GM18870 (cell line): Measurements from ENCODE around the gene PCDHB7.
"Not testable (repeated sequence)": the region's sequence is repeated elsewhere in the genome, so short reads cannot be mapped to it uniquely, and the experiment has no call there.

Source experiments
- ATAC-seq: cut with Tn5 transposase; IDR thresholded peaks from one replicate; pipeline ENCODE4 v1.9.1; 2021; ENCODE audit warnings: moderate library complexity; ENCODE audit not compliant: unreplicated experiment

Gene PCDHB7

DNA sequence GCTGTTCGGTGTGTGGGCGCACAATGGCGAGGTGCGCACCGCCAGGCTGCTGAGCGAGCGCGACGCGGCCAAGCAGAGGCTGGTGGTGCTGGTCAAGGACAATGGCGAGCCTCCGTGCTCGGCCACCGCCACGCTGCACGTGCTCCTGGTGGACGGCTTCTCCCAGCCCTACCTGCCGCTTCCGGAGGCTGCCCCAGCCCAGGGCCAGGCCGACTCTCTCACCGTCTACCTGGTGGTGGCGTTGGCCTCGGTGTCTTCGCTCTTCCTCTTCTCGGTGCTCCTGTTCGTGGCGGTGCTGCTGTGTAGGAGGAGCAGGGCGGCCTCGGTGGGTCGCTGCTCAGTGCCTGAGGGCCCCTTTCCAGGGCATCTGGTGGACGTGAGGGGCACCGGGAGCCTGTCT is 7.4 kb downstream of the PCDHB7 start:
- not testable (repeated sequence) for ATAC-seq

DNA sequence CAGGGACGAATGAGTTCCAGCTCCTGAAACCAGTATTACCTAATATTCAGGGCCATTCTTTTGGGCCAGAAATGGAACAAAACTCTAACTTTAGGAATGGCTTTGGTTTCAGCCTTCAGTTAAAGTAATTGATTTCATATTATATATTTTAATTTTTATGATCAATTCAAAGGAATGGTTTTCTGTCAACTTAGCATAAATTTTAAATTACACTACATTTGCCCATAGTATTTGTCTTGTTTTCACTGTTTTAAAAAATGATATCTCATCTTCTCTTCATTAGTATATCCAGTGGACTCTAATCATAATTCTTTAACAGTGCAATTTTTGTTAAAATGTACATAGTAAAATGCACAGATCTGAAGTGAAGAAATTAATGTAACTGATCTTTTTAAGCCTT is 7.9 kb downstream of the PCDHB7 start:
- no peak for ATAC-seq

DNA sequence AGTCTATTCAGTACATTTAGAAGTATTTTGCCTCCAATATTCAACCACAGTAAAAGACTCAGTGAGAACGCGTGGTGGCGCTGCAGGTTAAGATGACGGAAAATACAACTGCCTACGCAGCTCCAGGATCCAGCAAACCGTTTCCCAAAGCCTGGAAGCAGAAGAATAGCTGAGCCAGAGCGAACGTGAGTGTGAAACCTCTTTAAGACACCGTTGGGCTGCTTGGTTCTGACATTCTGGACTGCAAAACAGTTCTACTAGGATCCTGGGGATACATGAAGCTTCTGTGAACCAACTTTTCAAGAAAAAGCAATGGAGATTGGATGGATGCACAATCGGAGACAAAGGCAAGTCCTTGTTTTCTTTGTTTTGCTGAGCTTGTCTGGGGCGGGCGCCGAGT is 9.8 kb downstream of the PCDHB7 start, which contains the start of gene PCDHB16:
PCDHB16 (plus strand) TSS at position 140 of the 400 bp plus-strand sequence; CDS start at position 313, 173 bp downstream.
- no peak for ATAC-seq

DNA sequence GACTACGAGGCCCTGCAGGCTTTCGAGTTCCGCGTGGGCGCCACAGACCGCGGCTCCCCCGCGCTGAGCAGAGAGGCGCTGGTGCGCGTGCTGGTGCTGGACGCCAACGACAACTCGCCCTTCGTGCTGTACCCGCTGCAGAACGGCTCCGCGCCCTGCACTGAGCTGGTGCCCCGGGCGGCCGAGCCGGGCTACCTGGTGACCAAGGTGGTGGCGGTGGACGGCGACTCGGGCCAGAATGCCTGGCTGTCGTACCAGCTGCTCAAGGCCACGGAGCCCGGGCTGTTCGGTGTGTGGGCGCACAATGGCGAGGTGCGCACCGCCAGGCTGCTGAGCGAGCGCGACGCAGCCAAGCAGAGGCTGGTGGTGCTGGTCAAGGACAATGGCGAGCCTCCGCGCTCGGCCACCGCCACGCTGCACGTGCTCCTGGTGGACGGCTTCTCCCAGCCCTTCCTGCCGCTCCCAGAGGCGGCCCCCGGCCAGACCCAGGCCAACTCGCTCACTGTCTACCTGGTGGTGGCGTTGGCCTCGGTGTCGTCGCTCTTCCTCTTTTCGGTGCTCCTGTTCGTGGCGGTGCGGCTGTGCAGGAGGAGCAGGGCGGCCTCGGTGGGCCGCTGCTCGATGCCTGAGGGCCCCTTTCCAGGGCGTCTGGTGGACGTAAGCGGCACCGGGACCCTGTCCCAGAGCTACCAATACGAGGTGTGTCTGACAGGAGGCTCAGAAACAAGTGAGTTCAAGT is 11.8 kb downstream of the PCDHB7 start:
- ATAC-seq: not testable (repeated sequence)

DNA sequence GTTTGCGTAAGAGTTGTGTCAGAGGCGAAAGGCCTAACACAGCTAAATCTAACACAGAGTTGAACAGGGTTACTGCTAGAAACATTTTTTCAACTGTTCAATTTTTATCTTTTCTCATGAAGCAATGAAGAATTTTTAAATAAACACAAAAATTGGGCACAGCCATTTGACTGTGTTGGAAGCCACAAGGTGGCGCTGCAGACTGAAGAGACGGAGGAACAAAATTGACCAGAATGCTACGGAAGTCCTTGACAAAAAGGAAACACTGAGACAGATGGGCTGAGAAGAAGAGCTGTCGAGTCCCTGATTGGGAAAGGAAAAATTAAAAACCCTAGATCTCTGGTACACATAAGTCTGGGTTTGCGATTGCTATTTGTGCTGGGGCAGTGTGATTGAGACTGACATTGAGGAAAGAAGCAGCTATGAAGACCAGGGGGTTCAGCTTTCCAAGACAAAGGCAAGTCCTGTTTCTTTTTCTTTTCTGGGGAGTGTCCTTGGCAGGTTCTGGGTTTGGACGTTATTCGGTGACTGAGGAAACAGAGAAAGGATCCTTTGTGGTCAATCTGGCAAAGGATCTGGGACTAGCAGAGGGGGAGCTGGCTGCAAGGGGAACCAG is 14.6 kb downstream of the PCDHB7 start, which contains the start of gene PCDHB9:
PCDHB9 (plus strand) TSS at position 265 of the 616 bp plus-strand sequence; CDS start at position 423, 158 bp downstream.
- ATAC-seq: no peak

DNA sequence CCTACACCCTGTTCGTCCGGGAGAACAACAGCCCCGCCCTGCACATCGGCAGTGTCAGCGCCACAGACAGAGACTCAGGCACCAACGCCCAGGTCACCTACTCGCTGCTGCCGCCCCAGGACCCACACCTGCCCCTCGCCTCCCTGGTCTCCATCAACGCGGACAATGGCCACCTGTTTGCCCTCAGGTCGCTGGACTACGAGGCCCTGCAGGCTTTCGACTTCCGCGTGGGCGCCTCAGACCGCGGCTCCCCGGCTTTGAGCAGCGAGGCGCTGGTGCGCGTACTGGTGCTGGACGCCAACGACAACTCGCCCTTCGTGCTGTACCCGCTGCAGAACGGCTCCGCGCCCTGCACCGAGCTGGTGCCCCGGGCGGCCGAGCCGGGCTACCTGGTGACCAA is 16.2 kb downstream of the PCDHB7 start:
- ATAC-seq: not testable (repeated sequence)

DNA sequence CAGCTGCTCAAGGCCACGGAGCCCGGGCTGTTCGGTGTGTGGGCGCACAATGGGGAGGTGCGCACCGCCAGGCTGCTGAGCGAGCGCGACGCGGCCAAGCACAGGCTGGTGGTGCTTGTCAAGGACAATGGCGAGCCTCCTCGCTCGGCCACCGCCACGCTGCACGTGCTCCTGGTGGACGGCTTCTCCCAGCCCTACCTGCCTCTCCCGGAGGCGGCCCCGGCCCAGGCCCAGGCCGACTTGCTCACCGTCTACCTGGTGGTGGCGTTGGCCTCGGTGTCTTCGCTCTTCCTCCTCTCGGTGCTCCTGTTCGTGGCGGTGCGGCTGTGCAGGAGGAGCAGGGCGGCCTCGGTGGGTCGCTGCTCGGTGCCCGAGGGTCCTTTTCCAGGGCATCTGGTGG is 16.7 kb downstream of the PCDHB7 start:
- not testable (repeated sequence) for ATAC-seq

DNA sequence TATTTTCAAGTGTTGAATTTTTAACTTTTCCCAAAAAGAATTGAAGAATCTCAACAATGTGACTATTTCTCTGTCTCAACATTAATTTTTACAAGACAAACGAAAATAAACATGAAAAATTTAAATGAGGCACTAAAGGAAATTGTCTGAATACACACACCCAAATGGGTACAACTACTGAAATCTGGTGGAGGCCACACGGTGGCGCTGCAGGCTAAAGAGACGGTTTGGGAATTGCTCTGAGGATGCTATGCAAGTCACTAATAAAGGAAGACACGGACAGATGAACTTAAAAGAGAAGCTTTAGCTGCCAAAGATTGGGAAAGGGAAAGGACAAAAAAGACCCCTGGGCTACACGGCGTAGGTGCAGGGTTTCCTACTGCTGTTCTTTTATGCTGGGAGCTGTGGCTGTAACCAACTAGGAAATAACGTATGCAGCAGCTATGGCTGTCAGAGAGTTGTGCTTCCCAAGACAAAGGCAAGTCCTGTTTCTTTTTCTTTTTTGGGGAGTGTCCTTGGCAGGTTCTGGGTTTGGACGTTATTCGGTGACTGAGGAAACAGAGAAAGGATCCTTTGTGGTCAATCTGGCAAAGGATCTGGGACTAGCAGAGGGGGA is 19.8 kb downstream of the PCDHB7 start, which contains the start of gene PCDHB10:
PCDHB10 (plus strand) TSS at position 244 of the 616 bp plus-strand sequence; CDS start at position 444, 200 bp downstream.
- ATAC-seq: no peak

DNA sequence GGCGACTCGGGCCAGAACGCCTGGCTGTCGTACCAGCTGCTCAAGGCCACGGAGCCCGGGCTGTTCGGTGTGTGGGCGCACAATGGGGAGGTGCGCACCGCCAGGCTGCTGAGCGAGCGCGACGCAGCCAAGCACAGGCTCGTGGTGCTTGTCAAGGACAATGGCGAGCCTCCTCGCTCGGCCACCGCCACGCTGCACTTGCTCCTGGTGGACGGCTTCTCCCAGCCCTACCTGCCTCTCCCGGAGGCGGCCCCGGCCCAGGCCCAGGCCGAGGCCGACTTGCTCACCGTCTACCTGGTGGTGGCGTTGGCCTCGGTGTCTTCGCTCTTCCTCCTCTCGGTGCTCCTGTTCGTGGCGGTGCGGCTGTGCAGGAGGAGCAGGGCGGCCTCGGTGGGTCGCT is 21.9 kb downstream of the PCDHB7 start:
- not testable (repeated sequence) for ATAC-seq

DNA sequence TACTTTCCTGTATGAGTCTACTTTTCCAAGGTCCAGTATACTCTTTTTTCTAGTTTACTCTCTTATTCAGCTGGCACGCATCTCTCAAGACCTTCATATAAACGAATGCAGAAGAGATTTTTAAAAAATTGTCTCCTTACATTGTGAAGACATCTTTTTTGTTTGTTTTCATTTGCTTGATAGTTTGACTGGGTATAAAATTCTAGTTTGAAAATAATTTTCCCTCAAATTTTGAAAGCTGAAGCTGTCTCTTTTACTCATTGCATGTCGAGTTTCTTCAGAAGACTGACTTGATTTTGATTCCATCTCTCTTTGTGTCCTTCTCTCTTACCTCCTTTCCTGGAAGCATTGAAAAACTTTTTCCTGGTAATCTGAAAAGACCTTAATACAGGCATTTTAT is 23.9 kb downstream of the PCDHB7 start:
- no peak for ATAC-seq

DNA sequence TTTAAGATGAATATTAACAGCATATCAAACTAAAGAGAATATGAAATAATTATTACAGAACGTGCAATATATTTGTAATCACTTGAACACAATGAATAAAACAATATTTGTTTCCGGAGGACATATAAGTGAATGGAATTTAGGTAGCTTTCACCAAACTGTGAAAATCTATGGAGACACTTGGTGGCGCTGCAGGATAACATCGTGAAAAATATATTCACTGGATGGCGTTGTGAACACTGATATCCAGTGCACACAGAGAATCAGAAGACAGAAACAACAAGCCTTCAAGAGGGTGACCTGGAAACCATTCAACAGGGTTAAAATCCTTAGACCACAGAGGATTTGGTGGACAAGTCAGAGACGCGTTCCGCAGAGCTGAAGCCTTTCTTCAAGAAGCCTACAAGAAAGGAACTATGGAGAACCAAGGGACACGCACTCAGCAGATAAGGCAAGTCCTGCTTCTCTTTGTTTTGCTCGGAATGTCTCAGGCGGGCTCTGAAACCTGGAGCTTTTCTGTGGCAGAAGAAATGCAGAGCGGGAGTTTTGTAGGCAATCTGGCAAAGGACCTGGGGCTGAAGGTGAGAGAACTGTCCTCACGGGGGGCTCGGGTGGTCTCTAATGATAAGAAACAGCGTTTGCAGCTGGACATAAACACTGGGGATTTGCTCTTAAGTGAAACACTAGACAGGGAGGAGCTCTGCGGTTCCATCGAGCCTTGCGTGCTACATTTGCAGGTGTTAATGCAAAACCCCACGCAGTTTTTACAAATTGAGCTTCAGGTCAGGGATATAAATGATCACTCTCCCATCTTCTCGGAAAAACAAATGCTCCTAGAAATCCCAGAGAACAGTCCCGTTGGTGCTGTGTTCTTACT is 27.2 kb downstream of the PCDHB7 start, which contains the start of gene PCDHB11:
PCDHB11 (plus strand) TSS at position 269 of the 877 bp plus-strand sequence; CDS start at position 417, 148 bp downstream.
- no peak for ATAC-seq

DNA sequence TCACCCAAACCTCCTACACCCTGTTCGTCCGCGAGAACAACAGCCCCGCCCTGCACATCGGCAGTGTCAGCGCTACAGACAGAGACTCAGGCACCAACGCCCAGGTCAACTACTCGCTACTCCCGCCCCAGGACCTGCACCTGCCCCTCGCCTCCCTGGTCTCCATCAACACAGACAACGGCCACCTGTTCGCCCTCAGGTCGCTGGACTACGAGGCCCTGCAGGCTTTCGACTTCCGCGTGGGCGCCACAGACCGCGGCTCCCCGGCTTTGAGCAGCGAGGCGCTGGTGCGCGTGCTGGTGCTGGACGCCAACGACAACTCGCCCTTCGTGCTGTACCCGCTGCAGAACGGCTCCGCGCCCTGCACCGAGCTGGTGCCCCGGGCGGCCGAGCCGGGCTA is 28.7 kb downstream of the PCDHB7 start:
- not testable (repeated sequence) for ATAC-seq

DNA sequence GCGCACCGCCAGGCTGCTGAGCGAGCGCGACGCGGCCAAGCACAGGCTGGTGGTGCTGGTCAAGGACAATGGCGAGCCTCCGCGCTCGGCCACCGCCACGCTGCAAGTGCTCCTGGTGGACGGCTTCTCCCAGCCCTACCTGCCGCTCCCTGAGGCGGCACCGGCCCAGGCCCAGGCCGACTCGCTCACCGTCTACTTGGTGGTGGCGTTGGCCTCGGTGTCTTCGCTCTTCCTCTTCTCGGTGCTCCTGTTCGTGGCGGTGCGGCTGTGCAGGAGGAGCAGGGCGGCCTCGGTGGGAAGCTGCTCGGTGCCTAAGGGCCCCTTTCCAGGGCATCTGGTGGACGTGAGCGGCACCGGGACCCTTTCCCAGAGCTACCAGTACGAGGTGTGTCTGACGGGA is 29.2 kb downstream of the PCDHB7 start:
- ATAC-seq: not testable (repeated sequence)

DNA sequence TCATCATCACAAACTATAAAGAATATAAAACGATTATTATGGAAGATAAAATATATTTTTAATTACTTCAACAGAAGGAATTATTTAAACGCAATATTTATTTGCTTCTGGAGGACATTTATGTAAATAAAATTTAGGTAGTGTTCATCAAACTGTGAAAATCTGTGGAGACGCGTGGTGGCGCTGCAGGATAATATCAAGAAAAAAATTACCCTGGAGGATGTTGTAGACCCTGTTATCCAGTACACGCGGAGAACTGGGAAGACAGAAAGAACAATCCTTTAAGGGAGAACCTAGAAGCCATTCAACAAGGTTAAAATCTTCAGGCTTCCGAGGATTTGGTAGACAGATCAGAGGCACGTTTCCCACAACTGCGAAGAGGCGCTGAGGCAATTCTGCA is 36.0 kb downstream of the PCDHB7 start, which contains the start of gene PCDHB12:
PCDHB12 (plus strand) TSS at position 242 of the 400 bp plus-strand sequence. CDS start 189 bp downstream, outside the sequence.
- no peak for ATAC-seq

DNA sequence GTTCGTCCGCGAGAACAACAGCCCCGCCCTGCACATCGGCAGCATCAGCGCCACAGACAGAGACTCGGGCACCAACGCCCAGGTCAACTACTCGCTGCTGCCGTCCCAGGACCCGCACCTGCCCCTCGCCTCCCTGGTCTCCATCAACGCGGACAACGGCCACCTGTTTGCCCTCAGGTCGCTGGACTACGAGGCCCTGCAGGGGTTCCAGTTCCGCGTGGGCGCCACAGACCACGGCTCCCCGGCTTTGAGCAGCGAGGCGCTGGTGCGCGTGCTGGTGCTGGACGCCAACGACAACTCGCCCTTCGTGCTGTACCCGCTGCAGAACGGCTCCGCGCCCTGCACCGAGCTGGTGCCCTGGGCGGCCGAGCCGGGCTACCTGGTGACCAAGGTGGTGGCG is 37.8 kb downstream of the PCDHB7 start:
- ATAC-seq: not testable (repeated sequence)

DNA sequence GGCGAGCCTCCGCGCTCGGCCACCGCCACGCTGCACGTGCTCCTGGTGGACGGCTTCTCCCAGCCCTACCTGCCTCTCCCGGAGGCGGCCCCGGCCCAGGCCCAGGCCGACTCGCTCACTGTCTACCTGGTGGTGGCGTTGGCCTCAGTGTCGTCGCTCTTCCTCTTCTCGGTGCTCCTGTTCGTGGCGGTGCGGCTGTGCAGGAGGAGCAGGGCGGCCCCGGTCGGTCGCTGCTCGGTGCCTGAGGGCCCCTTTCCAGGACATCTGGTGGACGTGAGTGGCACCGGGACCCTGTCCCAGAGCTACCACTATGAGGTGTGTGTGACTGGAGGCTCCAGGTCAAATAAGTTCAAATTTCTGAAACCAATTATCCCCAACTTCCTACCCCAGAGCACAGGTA is 38.4 kb downstream of the PCDHB7 start:
- ATAC-seq: not testable (repeated sequence)

DNA sequence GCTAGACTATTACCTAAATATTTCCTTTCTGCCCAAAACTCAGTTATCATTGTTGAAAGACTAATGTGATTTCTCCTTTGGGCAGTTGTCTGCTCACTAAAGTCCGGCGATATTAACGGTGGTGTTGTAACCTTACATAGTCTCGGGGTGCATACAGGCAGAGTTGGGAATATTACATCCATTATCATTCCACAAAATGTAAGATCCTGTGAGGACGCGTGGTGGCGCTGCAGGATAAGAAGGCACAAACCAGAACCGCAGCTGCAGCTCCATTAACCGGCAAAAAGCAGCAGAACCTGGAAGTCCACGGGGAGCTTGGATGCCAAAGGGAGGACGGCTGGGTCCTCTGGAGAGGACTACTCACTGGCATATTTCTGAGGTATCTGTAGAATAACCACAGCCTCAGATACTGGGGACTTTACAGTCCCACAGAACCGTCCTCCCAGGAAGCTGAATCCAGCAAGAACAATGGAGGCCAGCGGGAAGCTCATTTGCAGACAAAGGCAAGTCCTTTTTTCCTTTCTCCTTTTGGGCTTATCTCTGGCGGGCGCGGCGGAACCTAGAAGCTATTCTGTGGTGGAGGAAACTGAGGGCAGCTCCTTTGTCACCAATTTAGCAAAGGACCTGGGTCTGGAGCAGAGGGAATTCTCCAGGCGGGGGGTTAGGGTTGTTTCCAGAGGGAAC is 41.4 kb downstream of the PCDHB7 start, which contains the start of gene PCDHB13:
PCDHB13 (plus strand) TSS at position 264 of the 684 bp plus-strand sequence; CDS start at position 469, 205 bp downstream.
- ATAC-seq: not testable (repeated sequence)

DNA sequence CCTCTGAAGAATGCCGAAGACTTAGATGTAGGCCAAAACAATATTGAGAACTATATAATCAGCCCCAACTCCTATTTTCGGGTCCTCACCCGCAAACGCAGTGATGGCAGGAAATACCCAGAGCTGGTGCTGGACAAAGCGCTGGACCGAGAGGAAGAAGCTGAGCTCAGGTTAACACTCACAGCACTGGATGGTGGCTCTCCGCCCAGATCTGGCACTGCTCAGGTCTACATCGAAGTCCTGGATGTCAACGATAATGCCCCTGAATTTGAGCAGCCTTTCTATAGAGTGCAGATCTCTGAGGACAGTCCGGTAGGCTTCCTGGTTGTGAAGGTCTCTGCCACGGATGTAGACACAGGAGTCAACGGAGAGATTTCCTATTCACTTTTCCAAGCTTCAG is 42.1 kb downstream of the PCDHB7 start:
- not testable (repeated sequence) for ATAC-seq

DNA sequence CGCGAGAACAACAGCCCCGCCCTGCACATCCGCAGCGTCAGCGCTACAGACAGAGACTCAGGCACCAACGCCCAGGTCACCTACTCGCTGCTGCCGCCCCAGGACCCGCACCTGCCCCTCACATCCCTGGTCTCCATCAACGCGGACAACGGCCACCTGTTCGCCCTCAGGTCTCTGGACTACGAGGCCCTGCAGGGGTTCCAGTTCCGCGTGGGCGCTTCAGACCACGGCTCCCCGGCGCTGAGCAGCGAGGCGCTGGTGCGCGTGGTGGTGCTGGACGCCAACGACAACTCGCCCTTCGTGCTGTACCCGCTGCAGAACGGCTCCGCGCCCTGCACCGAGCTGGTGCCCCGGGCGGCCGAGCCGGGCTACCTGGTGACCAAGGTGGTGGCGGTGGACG is 43.1 kb downstream of the PCDHB7 start:
- ATAC-seq: not testable (repeated sequence)

DNA sequence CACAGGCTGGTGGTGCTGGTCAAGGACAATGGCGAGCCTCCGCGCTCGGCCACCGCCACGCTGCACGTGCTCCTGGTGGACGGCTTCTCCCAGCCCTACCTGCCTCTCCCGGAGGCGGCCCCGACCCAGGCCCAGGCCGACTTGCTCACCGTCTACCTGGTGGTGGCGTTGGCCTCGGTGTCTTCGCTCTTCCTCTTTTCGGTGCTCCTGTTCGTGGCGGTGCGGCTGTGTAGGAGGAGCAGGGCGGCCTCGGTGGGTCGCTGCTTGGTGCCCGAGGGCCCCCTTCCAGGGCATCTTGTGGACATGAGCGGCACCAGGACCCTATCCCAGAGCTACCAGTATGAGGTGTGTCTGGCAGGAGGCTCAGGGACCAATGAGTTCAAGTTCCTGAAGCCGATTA is 43.6 kb downstream of the PCDHB7 start:
- ATAC-seq: not testable (repeated sequence)
